ENCODE results near the gene CREB3. TPM values are rescaled to one million over a fixed set of nuclear protein-coding genes. Genes with fewer than 3 reads are reported as not detected.

The CREB3 gene
- total RNA-seq, 1 donor from 2014 or later: 35.9 TPM

DNA sequence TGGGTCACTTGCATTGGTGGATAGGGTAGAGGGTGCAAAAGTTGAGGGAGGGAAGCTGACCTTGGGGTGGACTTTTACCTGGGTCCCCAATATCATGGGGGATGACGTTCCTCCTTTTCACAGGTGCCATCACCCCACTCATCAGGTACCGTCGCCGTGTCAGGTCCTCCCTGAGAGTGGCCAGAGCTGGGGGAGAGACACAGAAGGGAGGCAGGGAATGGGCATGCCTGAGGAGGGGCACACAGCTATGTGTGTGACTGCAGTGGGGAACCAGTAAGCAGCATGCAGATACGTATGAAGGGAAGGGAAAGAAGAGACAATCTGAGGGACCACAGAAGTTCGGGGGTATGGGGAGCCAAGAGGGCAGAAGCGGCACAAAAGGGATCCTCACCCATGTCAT, 6.5 kb downstream of the CREB3 start:
- H3K27ac Mint-ChIP-seq (ENCODE audit: unreplicated experiment): no peak overlapping the region
- H3K36me3 Mint-ChIP-seq (ENCODE audit: low read depth): peaks cover 26% of the 10 kb centered on the region
- H3K27me3 Mint-ChIP-seq (ENCODE audit: low read depth): no peaks in the 10 kb centered on the region
- H3K9me3 Mint-ChIP-seq: no peaks in the 10 kb centered on the region
- no peak for DNase-seq (ENCODE audit: low read depth, low spot score)
- peak overlapping the region; percentile 31 for H3K4me3 Mint-ChIP-seq
- H3K4me1 Mint-ChIP-seq: peaks cover 14% of the 10 kb centered on the region
- TF ChIP-seq, protein P1, sequence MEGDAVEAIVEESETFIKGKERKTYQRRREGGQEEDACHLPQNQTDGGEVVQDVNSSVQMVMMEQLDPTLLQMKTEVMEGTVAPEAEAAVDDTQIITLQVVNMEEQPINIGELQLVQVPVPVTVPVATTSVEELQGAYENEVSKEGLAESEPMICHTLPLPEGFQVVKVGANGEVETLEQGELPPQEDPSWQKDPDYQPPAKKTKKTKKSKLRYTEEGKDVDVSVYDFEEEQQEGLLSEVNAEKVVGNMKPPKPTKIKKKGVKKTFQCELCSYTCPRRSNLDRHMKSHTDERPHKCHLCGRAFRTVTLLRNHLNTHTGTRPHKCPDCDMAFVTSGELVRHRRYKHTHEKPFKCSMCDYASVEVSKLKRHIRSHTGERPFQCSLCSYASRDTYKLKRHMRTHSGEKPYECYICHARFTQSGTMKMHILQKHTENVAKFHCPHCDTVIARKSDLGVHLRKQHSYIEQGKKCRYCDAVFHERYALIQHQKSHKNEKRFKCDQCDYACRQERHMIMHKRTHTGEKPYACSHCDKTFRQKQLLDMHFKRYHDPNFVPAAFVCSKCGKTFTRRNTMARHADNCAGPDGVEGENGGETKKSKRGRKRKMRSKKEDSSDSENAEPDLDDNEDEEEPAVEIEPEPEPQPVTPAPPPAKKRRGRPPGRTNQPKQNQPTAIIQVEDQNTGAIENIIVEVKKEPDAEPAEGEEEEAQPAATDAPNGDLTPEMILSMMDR (conservative IDR thresholded peaks at IDR 0.05): no peak

DNA sequence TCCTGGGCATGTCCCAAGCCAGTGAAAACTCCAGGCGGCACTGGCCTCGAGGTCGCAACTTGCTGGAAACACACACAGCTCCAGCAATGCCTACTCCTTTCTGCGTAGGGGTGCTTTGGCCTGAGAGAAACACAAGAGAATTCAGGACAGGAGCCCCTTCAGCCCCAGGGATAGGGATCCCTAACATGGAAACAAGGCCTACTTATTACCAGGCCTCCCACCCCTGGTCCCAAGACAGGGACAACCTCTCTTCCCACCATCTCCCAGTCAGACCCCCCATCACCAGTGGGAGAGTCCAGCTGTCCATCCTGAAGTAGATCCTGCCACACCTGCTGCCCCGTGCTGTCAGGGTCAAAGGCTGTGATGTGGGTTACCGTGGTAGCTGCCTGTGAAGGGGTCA, 7.8 kb downstream of the CREB3 start:
- H3K9me3 Mint-ChIP-seq: no peaks in the 10 kb centered on the region
- no peak overlapping the region for H3K4me3 Mint-ChIP-seq
- H3K27ac Mint-ChIP-seq (ENCODE audit: unreplicated experiment): no peak overlapping the region
- H3K27me3 Mint-ChIP-seq (ENCODE audit: low read depth): no peaks in the 10 kb centered on the region
- DNase-seq (ENCODE audit: low read depth, low spot score): no peak
- H3K4me1 Mint-ChIP-seq: peaks cover 14% of the 10 kb centered on the region
- TF ChIP-seq, protein P1 (conservative IDR thresholded peaks at IDR 0.05): no peak
- peaks cover 26% of the 10 kb centered on the region for H3K36me3 Mint-ChIP-seq (ENCODE audit: low read depth)

DNA sequence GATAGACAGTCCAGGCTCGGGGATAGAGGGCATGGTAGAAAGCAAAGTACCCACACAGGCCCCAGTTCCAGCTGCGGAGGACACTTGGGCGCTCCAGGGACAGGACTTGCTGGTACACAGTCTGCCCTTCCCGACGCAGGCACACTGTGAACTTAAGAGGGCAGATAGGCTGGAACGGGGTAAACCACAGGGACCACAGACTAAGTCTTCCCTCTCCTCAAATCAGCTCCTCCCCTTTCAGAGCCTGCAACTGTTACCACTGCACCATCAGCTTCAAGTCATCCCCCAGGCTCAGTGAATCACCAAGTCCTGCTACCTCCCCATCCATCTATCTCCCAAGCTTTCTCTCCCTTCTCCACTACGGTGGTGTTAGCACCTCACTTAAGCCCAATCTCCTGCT, 9.3 kb downstream of the CREB3 start:
- Mint-ChIP-seq H3K9me3 (no peaks in the 10 kb centered on the region), H3K4me1 (peaks cover 15% of the 10 kb centered on the region), H3K4me3 (no peak overlapping the region), H3K27ac (ENCODE audit: unreplicated experiment) (no peak overlapping the region), H3K36me3 (ENCODE audit: low read depth) (peaks cover 29% of the 10 kb centered on the region), H3K27me3 (ENCODE audit: low read depth) (no peaks in the 10 kb centered on the region)
- TF ChIP-seq, protein P1 (conservative IDR thresholded peaks at IDR 0.05): no peak
- DNase-seq (ENCODE audit: low read depth, low spot score): no peak

DNA sequence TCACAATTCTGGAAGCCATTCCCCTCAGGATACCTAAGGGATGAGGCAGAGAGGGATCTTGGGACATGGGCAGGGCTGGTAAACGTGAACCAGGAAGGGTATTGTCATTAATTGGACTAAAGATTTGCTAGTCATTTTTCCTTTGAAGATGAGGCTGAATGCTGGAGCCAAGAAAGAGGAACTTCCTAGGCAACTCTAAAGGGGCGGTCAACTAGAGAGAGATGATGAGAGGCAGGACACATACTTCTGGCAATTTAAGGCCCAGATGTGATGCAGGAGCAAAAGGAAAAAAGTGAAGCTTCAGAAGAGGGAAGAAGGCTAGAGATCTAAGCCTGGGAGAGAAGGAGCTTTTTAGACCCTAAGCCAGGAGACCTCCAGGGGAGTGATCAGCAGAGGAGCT, 11.0 kb downstream of the CREB3 start:
- Mint-ChIP-seq H3K27me3 (ENCODE audit: low read depth) (no peaks in the 10 kb centered on the region), H3K4me3 (peak overlapping the region; percentile 13), H3K27ac (ENCODE audit: unreplicated experiment) (no peak overlapping the region), H3K4me1 (peaks cover 29% of the 10 kb centered on the region), H3K36me3 (ENCODE audit: low read depth) (peaks cover 28% of the 10 kb centered on the region), H3K9me3 (no peaks in the 10 kb centered on the region)
- DNase-seq (ENCODE audit: low read depth, low spot score): no peak
- TF ChIP-seq, protein P1 (conservative IDR thresholded peaks at IDR 0.05): no peak

DNA sequence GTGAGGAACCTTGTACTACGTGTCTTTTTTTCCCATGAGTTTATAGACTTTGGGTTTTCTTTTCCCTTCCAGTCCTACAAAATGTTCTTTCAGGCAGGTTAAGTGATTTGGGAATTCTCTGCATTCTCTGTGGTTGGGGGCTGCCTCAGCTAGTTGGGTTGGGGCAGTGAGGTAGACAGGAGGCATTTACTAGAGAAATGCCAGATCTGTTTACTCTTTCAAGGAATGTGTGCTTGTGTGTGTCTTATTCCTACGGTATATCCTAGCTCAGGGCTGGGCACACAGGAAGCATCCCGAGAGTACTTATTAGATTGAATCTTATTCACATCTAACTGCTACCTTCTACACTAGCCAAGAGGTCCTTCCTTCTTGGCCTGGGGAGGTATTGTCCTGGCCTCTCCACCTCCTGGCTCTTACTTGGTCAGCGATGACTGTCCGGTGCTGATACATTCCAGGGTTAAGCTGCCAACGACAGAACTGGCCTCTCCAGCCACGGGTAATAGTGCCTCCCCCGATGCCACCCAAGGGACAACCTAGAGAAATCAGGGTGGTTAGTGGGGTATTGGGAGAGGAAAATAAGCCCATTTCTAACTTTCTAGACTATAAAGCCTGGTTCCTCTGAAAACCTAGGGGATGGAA, 11.5 kb downstream of the CREB3 start:
- Mint-ChIP-seq H3K9me3 (no peaks in the 10 kb centered on the region), H3K4me1 (peaks cover 29% of the 10 kb centered on the region), H3K36me3 (ENCODE audit: low read depth) (peaks cover 23% of the 10 kb centered on the region), H3K4me3 (peak overlapping the region; percentile 13), H3K27ac (ENCODE audit: unreplicated experiment) (no peak overlapping the region), H3K27me3 (ENCODE audit: low read depth) (no peaks in the 10 kb centered on the region)
- TF ChIP-seq, protein P1 (conservative IDR thresholded peaks at IDR 0.05): no peak
- DNase-seq (ENCODE audit: low read depth, low spot score): no peak
